ENCODE data around the gene LILRA1. TPM values are rescaled to one million over a fixed set of nuclear protein-coding genes. Genes with fewer than 3 reads are reported as not detected.

Gene LILRA1
- total and polyA plus RNA-seq, 12 donors = 0.30 to 5.5 (median 1.0) TPM

GRCh38 chr19:54614726-54615125 is 21.3 kb downstream of the LILRA1 start:
- intact Hi-C loops (cut with DNase I) = no loop called here
- Histone ChIP-seq H3K36me3 (replicated peaks in 1 of 2) (no peaks in the 10 kb centered on the region), H3K4me3 (no peak overlapping the region), H3K27ac (no peak overlapping the region), H3K27me3 (no peaks in the 10 kb centered on the region), H3K9me3 (replicated peaks in 1 of 3) (no peaks in the 10 kb centered on the region), H3K4me1 (replicated peaks in 1 of 2) (no peaks in the 10 kb centered on the region)
- 70 to 87% (median 78%) methylated on average over 1 of the region's 1 CpG for WGBS, 4 donors
- TF ChIP-seq CTCF (IDR thresholded peaks at IDR 0.05) (no peak), POLR2A (IDR thresholded peaks at IDR 0.05) (no peak)
- DNase-seq = no peak

GRCh38 chr19:54616057-54616456 is 22.6 kb downstream of the LILRA1 start:
- intact Hi-C loops (cut with DNase I) = no loop called here
- Histone ChIP-seq H3K36me3 (replicated peaks in 1 of 2) (no peaks in the 10 kb centered on the region), H3K4me3 (no peak overlapping the region), H3K27ac (no peak overlapping the region), H3K4me1 (replicated peaks in 1 of 2) (no peaks in the 10 kb centered on the region), H3K27me3 (no peaks in the 10 kb centered on the region), H3K9me3 (replicated peaks in 1 of 3) (no peaks in the 10 kb centered on the region)
- WGBS, 4 donors = 51 to 61% (median 55%) methylated on average over 3 of the region's 3 CpGs
- TF ChIP-seq POLR2A (IDR thresholded peaks at IDR 0.05) (no peak), CTCF (IDR thresholded peaks at IDR 0.05) (no peak)
- DNase-seq = no peak

GRCh38 chr19:54616821-54617560 is 23.6 kb downstream of the LILRA1 start:
- peak in 1 of 7 donors; percentile 45 for DNase-seq
- intact Hi-C loops (cut with DNase I) = no loop called here
- H3K27ac ChIP-seq = no peak overlapping the region
- H3K36me3 ChIP-seq (replicated peaks in 1 of 2) = no peaks in the 10 kb centered on the region
- H3K4me3 ChIP-seq = no peak overlapping the region
- WGBS, 4 donors = 42 to 62% (median 52%) methylated on average over 5 of the region's 5 CpGs
- H3K4me1 ChIP-seq (replicated peaks in 1 of 2) = no peaks in the 10 kb centered on the region
- H3K9me3 ChIP-seq (replicated peaks in 1 of 3) = no peaks in the 10 kb centered on the region
- TF ChIP-seq CTCF (IDR thresholded peaks at IDR 0.05) (no peak), POLR2A (IDR thresholded peaks at IDR 0.05) (no peak)
- no peaks in the 10 kb centered on the region for H3K27me3 ChIP-seq

- Histone ChIP-seq H3K27ac (no peak overlapping the region), H3K4me1 (replicated peaks in 1 of 2) (no peaks in the 10 kb centered on the region), H3K9me3 (replicated peaks in 1 of 3) (no peaks in the 10 kb centered on the region), H3K27me3 (no peaks in the 10 kb centered on the region), H3K4me3 (no peak overlapping the region), H3K36me3 (replicated peaks in 1 of 2) (no peaks in the 10 kb centered on the region)
- WGBS, 4 donors = 62 to 78% (median 69%) methylated on average over 4 of the region's 4 CpGs
- no peak for DNase-seq
- no peak for TF ChIP-seq CTCF (IDR thresholded peaks at IDR 0.05)
- no peak for TF ChIP-seq POLR2A (IDR thresholded peaks at IDR 0.05)
- intact Hi-C loops (cut with DNase I) = no loop called here
Observed at GRCh38 chr19:54620464-54620863, 27.0 kb downstream of the LILRA1 start.
